Prostate gland (tissue), 2 donors: ENCODE measurements around the gene PALLD. TPM values are rescaled to one million over a fixed set of nuclear protein-coding genes. Genes with fewer than 3 reads are reported as not detected.

Experiments used
- DNase-seq: peaks from one replicate; pipeline ENCODE4 v3.0.0-alpha.2; 2019; ENCODE audit warnings: low spot score
- H3K27ac ChIP-seq, 2 donors: fragments of 200-600 bp; sonication (generic); 2 replicates each; pipeline ENCODE4 v1.5.1; 2017 to 2019
- H3K27me3 ChIP-seq: fragments of 200-600 bp; sonication (generic); replicated peaks from 2 replicates; pipeline ENCODE4 v1.5.1; 2019; ENCODE audit not compliant: insufficient read depth
- H3K36me3 ChIP-seq, 2 donors: fragments of 200-600 bp; sonication (generic); 1 replicate in 1 of 2; 2 replicates in 1 of 2; pipeline versions ENCODE4 v1.5.1 to v1.8.1; 2017 to 2019
- H3K4me1 ChIP-seq: fragments of 200-600 bp; sonication (generic); replicated peaks from 2 replicates; pipeline ENCODE4 v1.5.1; 2019
- H3K4me3 ChIP-seq, 2 donors: fragments of 200-600 bp; sonication (generic); 2 replicates each; pipeline ENCODE4 v1.5.1; 2017 to 2019
- H3K9me3 ChIP-seq: fragments of 200-600 bp; sonication (generic); 2 replicates; pipeline ENCODE4 v1.5.1; 2017
- CTCF ChIP-seq, 4 experiments: fragments of 200-600 bp in 2 of 4; fragments of 450-650 bp in 2 of 4; sonication (generic) in 2 of 4; IDR thresholded peaks; 1 replicate in 3 of 4; 2 replicates in 1 of 4; pipeline ENCODE4 v1.5.1; 2016 to 2019; ENCODE audit warnings: antibody characterized with exemption in 4 of 4, mild to moderate bottlenecking in 2 of 4, moderate library complexity in 2 of 4
- POLR2A ChIP-seq: fragments of 450-650 bp; IDR thresholded peaks from one replicate; pipeline ENCODE4 v1.6.1; 2016; ENCODE audit warnings: antibody characterized with exemption, mild to moderate bottlenecking
- POLR2AphosphoS5 ChIP-seq: sonication (generic); formaldehyde crosslinking; IDR thresholded peaks from one replicate; pipeline ENCODE4 v1.6.1; 2017; ENCODE audit warnings: antibody characterized with exemption
- WGBS: methylation state at CpG from one replicate; pipeline ENCODE4 v1.1.5; 2018; 5-methylcytosine and 5-hydroxymethylcytosine counted together
- intact Hi-C: fragments of 100-400 bp; cut with DNase I; formaldehyde crosslinking; loops from one replicate; pipeline ENCODE4 v1.14.2; 2022
- total RNA-seq, 2 donors: library from RNA; depleted of rRNA; stranded (reverse); fragments of >200 nt; gene quantifications; one replicate each; pipeline ENCODE4 v1.1.0, GENCODE V29; 2016

Gene PALLD
- total RNA-seq, 2 donors from 2014 or later = 252 TPM

DNA sequence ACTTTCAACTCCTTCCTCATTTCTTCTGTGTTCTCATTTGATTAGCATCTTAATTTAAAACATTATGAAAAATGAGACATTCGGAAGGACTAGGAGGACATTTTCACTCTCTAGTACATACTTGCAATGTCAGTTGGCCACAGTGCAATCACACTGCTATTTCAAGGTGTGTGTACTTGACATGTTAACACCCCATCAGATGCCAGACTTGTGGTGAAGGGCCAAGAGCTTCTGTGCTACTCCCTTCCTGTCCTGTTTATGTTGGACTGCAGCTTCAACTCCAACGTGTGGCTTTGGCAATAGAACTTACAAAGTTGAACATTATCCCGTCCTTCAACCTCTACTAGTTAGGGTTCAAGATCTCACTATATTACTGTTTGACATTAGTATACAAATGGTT is 221.0 kb downstream of the PALLD start:
- 15% methylated on average over 3 of the region's 3 CpGs for WGBS
- peak; percentile 22 for DNase-seq
- Histone ChIP-seq H3K36me3 (no peaks in the 10 kb centered on the region), H3K4me3 (no peak overlapping the region), H3K9me3 (no peaks in the 10 kb centered on the region), H3K27me3 (no peaks in the 10 kb centered on the region), H3K4me1 (no peaks in the 10 kb centered on the region), H3K27ac (peak overlapping the region; percentile 69 to 71)
- intact Hi-C loops = loop anchor here (2.0 kb wide), 1 partner anchor 99 kb away; no protein-coding TSS in a partner anchor
- peak; percentile 44 for TF ChIP-seq POLR2AphosphoS5
- no peak for TF ChIP-seq POLR2A
- TF ChIP-seq CTCF (IDR thresholded peaks at IDR 0.05) = no peak

- DNase-seq = no peak
- Histone ChIP-seq H3K4me3 (no peak overlapping the region), H3K27ac (no peak overlapping the region), H3K4me1 (no peaks in the 10 kb centered on the region), H3K27me3 (no peaks in the 10 kb centered on the region), H3K36me3 (no peaks in the 10 kb centered on the region), H3K9me3 (no peaks in the 10 kb centered on the region)
- TF ChIP-seq CTCF (IDR thresholded peaks at IDR 0.05) = no peak
- TF ChIP-seq POLR2AphosphoS5 = no peak
- TF ChIP-seq POLR2A = no peak
- intact Hi-C loops = no loop called here
- WGBS = 100% methylated on average over 1 of the region's 1 CpG
Observed at GRCh38 chr4:168719725-168720124, 222.9 kb downstream of the PALLD start.

DNA sequence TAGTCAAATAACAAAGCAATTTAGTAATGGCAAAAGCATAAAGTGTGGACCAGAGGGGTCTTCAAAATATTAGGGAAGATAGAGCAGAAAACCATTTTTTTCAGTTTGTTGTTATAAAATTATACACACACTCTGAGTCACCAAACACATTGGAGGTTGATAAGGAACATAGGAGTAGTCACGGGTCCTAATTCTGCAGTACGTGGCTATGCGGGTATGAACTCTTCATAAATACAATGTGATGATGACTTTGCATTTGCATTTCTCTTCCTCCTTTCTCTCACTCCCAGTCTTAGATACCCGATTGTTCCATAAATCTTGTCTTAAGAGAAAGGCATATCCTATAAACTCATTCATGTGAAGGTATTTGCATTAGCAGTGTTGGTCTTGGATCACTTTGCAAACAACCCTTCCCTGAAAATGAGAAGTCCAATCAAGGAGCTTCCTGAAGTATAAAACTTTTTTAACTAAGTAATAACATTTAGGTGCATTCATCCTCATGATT is 223.6 kb downstream of the PALLD start:
- no peak for DNase-seq
- Histone ChIP-seq H3K36me3 (no peaks in the 10 kb centered on the region), H3K27ac (no peak overlapping the region), H3K4me3 (no peak overlapping the region), H3K4me1 (no peaks in the 10 kb centered on the region), H3K9me3 (no peaks in the 10 kb centered on the region), H3K27me3 (no peaks in the 10 kb centered on the region)
- TF ChIP-seq POLR2A (no peak), CTCF (IDR thresholded peaks at IDR 0.05) (no peak), POLR2AphosphoS5 (no peak)
- WGBS = 55% methylated on average over 4 of the region's 4 CpGs
- intact Hi-C loops = no loop called here

GRCh38 chr4:168722391-168722790 is 225.5 kb downstream of the PALLD start:
- no peak overlapping the region for H3K4me3 ChIP-seq
- no peaks in the 10 kb centered on the region for H3K27me3 ChIP-seq
- intact Hi-C loops = no loop called here
- DNase-seq = no peak
- H3K36me3 ChIP-seq = no peaks in the 10 kb centered on the region
- H3K9me3 ChIP-seq = no peaks in the 10 kb centered on the region
- no peak for TF ChIP-seq POLR2A
- no peak for TF ChIP-seq POLR2AphosphoS5
- TF ChIP-seq CTCF (IDR thresholded peaks at IDR 0.05) = no peak
- no peak overlapping the region for H3K27ac ChIP-seq
- 88% methylated on average over 2 of the region's 2 CpGs for WGBS
- H3K4me1 ChIP-seq = no peaks in the 10 kb centered on the region

- intact Hi-C loops = no loop called here
- DNase-seq = no peak
- H3K27ac ChIP-seq = no peak overlapping the region
- TF ChIP-seq POLR2A (no peak), POLR2AphosphoS5 (no peak), CTCF (IDR thresholded peaks at IDR 0.05) (no peak)
- H3K9me3 ChIP-seq = no peaks in the 10 kb centered on the region
- no peaks in the 10 kb centered on the region for H3K27me3 ChIP-seq
- no peak overlapping the region for H3K4me3 ChIP-seq
- no peaks in the 10 kb centered on the region for H3K4me1 ChIP-seq
- no peaks in the 10 kb centered on the region for H3K36me3 ChIP-seq
- WGBS = 68% methylated on average over 3 of the region's 3 CpGs
Observed at GRCh38 chr4:168723020-168723419, 226.2 kb downstream of the PALLD start.
